Osteocyte (in vitro differentiated cells): Measurements from ENCODE around the gene AMOT. TPM values are rescaled to one million over a fixed set of nuclear protein-coding genes. Genes with fewer than 3 reads are reported as not detected.

ENCODE experiments used
- DNase-seq: peaks from one replicate; pipeline ENCODE4 v3.0.0; 2021; ENCODE audit warnings: mixed read lengths; ENCODE audit not compliant: unreplicated experiment; ENCODE audit errors: extremely low spot score
- H3K27ac Mint-ChIP-seq: one replicate; pipeline ENCODE4 v1.8.0; 2021; ENCODE audit warnings: mild to moderate bottlenecking, mixed read lengths; ENCODE audit not compliant: unreplicated experiment
- H3K27me3 Mint-ChIP-seq: one replicate; pipeline ENCODE4 v1.8.0; 2021; ENCODE audit warnings: mixed read lengths; ENCODE audit not compliant: unreplicated experiment
- H3K36me3 Mint-ChIP-seq: one replicate; pipeline ENCODE4 v1.8.0; 2021; ENCODE audit warnings: mixed read lengths; ENCODE audit not compliant: unreplicated experiment
- H3K4me1 Mint-ChIP-seq: one replicate; pipeline ENCODE4 v1.8.0; 2021; ENCODE audit warnings: mixed read lengths; ENCODE audit not compliant: unreplicated experiment
- H3K4me3 Mint-ChIP-seq: one replicate; pipeline ENCODE4 v1.8.0; 2021; ENCODE audit warnings: mild to moderate bottlenecking, moderate library complexity, mixed read lengths; ENCODE audit not compliant: unreplicated experiment
- H3K9me3 Mint-ChIP-seq: one replicate; pipeline ENCODE4 v1.8.0; 2021; ENCODE audit warnings: mixed read lengths; ENCODE audit not compliant: unreplicated experiment
- total RNA-seq: library from RNA; stranded (reverse); gene quantifications from 2 replicates; pipeline ENCODE4 v1.2.1, GENCODE V29; 2021
- TF ChIP-seq, protein P1 (sequence below): fragments of 200-600 bp; sonication (generic); IDR thresholded peaks from 2 replicates; pipeline ENCODE4 v1.5.0; 2021; ENCODE audit warnings: antibody characterized with exemption, mild to moderate bottlenecking, moderate library complexity

The AMOT gene
- total RNA-seq, 1 donor from 2014 or later = 7.2 TPM

DNA sequence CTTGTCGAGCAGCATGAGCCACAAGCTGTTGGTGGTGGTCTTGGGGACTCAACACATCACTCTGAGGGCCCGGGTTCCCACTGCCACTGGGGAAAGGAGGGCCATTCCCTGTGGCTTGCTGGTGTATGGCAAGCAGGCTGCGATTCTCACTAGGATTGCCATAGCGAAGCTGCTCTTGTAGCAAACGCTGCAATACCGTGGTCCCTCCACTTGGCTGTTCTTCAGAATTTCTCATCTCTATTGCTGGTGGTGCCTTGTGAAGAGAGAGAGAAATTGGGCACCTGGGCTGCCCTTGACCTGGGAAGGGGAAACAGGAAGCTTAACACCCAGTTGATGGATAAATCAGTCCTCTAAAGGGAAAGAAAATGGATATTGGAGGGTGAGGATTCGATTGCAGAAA, 17.7 kb downstream of the AMOT start:
- Mint-ChIP-seq H3K9me3 (no peaks in the 10 kb centered on the region), H3K36me3 (no peaks in the 10 kb centered on the region), H3K4me3 (no peak overlapping the region), H3K27me3 (no peaks in the 10 kb centered on the region), H3K4me1 (peaks cover 14% of the 10 kb centered on the region), H3K27ac (no peak overlapping the region)
- TF ChIP-seq, protein P1, sequence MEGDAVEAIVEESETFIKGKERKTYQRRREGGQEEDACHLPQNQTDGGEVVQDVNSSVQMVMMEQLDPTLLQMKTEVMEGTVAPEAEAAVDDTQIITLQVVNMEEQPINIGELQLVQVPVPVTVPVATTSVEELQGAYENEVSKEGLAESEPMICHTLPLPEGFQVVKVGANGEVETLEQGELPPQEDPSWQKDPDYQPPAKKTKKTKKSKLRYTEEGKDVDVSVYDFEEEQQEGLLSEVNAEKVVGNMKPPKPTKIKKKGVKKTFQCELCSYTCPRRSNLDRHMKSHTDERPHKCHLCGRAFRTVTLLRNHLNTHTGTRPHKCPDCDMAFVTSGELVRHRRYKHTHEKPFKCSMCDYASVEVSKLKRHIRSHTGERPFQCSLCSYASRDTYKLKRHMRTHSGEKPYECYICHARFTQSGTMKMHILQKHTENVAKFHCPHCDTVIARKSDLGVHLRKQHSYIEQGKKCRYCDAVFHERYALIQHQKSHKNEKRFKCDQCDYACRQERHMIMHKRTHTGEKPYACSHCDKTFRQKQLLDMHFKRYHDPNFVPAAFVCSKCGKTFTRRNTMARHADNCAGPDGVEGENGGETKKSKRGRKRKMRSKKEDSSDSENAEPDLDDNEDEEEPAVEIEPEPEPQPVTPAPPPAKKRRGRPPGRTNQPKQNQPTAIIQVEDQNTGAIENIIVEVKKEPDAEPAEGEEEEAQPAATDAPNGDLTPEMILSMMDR = no peak
- no peak for DNase-seq

DNA sequence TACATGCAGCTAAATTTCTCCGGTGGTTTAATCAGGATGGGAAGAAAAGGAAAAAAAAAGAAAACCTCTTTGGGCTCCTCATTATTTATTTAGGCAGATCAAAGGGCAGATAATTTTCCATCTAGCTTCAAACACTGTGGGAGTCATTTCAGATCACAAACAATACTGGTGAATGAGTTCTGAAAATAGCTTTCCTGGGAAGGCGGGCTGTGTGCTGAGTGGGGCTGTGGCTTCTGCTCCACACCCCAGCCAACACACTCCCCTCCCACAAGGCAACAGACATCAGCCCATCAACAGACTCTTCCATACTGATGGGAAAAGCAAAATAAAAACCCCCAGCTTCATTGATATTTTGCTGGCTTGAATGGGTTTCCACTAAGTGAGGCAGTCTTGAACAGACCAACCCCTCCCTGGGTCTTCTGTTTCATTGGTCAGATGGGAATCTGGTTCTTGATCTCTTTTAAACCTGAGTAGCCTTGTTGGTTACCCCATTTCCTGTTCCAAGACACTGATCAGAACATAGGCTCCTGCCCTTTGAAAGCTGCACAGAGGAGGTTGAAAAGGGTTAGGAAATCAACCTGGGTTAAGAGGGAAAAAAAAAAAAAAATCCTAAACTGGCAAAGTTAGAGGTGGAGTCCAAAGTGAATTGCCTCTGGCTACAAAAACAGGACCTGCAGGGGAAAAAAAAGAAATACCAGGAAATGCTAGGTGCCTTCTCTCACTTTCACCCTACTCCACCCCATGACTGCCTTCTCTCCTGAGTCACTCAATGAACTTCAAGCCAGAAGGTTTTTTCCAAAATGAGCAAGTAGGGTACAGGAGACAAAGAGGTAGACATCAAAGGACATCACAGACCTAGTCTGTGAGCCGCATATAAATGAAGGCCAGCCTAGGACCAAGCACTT, 20.0 kb downstream of the AMOT start:
- DNase-seq = no peak
- H3K9me3 Mint-ChIP-seq = no peaks in the 10 kb centered on the region

DNA sequence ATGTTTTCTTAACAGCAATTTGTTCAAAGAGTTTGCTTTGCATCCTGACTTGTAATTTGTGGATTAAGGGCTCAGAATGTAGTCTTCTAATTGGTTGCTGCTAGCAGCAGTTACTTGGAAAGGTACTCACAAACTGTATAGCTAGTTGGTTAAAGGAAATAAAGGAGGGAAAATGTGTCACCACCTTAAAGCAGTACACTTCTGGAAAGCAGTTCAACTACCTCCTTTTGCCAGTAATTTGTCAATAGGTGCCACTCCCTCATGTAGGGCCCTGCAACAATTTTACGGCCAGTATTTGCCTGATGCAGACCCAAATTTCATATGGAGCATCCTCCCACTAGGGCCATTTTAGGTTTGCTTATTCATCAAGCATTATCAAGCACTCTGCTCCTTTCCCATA, 20.8 kb downstream of the AMOT start:
- no peak for DNase-seq
- no peaks in the 10 kb centered on the region for H3K36me3 Mint-ChIP-seq
- no peak overlapping the region for H3K4me3 Mint-ChIP-seq
- H3K27ac Mint-ChIP-seq = no peak overlapping the region
- no peaks in the 10 kb centered on the region for H3K9me3 Mint-ChIP-seq
- H3K4me1 Mint-ChIP-seq = peaks cover 7% of the 10 kb centered on the region
- H3K27me3 Mint-ChIP-seq = no peaks in the 10 kb centered on the region
- TF ChIP-seq, protein P1 = no peak

More for the DNA sequence above, 20.0 kb downstream of the AMOT start:
- peaks cover 7% of the 10 kb centered on the region for H3K4me1 Mint-ChIP-seq
- H3K27ac Mint-ChIP-seq = no peak overlapping the region
- no peaks in the 10 kb centered on the region for H3K36me3 Mint-ChIP-seq
- no peaks in the 10 kb centered on the region for H3K27me3 Mint-ChIP-seq
- TF ChIP-seq, protein P1 = no peak
- no peak overlapping the region for H3K4me3 Mint-ChIP-seq

DNA sequence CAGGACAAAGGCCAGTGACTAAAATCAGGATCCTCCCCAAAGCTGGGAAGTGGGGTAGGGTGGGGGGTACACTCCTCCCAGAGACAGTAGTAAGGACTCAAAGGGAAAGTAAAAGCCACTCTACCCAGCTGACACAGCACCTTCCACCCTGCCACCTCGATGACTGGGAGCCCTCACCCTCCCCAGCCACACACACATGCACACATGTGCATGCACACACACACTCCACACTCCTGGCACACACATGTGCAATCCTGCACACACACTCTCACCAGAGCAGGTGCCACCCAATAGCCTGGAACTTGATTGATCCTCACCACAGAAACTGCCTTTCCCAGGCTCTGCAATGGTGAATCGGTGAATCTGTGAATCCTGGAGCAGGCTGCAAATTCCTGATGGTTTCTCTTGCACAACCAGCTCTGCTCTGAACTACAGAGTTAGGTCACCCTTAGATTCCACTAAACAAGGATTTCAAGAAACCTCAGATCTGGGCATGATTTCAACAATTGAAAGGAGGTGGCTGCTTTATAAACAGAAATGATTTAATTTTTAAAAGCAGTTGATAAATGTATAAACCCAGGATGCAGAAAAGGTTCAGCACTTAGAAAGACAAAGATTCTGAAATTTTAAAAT, 21.5 kb downstream of the AMOT start:
- no peaks in the 10 kb centered on the region for H3K9me3 Mint-ChIP-seq
- no peak overlapping the region for H3K4me3 Mint-ChIP-seq
- TF ChIP-seq, protein P1 = no peak
- DNase-seq = no peak
- H3K4me1 Mint-ChIP-seq = peaks cover 7% of the 10 kb centered on the region
- H3K27me3 Mint-ChIP-seq = no peaks in the 10 kb centered on the region
- H3K36me3 Mint-ChIP-seq = no peaks in the 10 kb centered on the region
- no peak overlapping the region for H3K27ac Mint-ChIP-seq
